ENCODE measurements around the gene PPHLN1.

The PPHLN1 gene, protein sequence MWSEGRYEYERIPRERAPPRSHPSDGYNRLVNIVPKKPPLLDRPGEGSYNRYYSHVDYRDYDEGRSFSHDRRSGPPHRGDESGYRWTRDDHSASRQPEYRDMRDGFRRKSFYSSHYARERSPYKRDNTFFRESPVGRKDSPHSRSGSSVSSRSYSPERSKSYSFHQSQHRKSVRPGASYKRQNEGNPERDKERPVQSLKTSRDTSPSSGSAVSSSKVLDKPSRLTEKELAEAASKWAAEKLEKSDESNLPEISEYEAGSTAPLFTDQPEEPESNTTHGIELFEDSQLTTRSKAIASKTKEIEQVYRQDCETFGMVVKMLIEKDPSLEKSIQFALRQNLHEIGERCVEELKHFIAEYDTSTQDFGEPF

GRCh38 chr12:42325653-42326474 is at the start of gene PPHLN1, which contains the start of gene ZCRB1:
Gene PPHLN1 (plus strand): TSS chr12:42326167. CDS start chr12:42335903, 9,736 bp downstream.
Gene ZCRB1 (minus strand): TSS chr12:42326094. CDS start chr12:42324102, 1,992 bp downstream.
- peak; percentile 87 to 88 for DNase-seq

DNA sequence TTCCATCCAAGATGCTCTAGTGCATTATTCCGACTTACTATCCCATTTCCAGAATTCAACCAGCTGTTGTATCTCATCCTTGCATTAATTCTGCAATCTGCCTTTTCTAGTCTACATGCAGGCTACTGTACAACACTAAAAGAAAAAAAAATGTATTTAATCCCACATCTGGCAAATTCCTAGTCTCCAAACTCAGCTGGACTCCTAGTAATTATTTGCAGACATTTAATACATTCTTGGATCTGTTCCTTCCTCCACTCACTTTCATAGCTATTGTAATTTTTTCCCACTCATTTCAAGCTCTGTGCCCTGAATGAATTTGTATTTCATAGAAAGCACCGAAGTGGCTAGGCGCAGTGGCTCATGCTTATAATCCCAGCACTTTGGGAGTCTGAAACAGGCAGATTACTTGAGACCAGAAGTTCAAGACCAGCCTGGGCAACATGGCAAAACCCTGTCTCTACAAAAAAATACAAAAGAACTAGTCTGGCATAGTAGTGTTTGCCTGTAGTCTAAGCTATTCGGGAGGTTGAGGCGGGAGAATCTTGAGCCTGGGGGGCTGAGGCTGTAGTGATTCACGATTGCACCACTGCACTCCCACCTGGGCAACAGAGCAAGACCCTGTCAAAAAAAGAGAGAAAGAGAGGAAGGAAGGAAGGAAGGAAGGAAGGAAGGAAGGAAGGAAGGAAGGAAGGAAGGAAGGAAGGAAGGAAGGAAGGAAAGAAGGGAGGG is 48.4 kb upstream of the PPHLN1 start:
- no peak for DNase-seq

GRCh38 chr12:42278128-42278510 is 47.8 kb upstream of the PPHLN1 start:
- DNase-seq = no peak

DNA sequence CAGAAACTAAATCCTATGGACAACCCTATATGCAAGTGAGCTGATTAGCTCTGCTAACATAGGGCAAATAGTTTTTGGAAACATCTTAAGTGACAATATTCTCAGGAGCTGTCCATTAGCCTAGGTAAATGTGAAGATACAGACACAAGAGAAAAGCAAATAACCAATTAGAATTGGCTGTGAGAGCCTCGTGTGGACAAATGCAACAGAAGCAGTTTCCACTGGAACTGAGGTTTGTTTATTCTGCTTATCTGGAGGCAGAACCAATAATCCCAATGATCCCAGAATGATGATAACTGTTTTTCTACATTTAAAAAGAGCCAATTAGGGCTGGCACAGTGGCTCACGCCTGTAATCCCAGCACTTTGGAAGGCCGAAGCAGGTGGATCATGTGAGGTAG is 44.7 kb upstream of the PPHLN1 start:
- no peak for DNase-seq

- no peak for DNase-seq
These were observed 44.1 kb upstream of the PPHLN1 start for GRCh38 chr12:42281844-42282243.

- DNase-seq = no peak
These were observed 43.7 kb upstream of the PPHLN1 start for GRCh38 chr12:42282294-42282693.

GRCh38 chr12:42283739-42284138 is 42.2 kb upstream of the PPHLN1 start:
- DNase-seq = peak; percentile 37 to 45

DNA sequence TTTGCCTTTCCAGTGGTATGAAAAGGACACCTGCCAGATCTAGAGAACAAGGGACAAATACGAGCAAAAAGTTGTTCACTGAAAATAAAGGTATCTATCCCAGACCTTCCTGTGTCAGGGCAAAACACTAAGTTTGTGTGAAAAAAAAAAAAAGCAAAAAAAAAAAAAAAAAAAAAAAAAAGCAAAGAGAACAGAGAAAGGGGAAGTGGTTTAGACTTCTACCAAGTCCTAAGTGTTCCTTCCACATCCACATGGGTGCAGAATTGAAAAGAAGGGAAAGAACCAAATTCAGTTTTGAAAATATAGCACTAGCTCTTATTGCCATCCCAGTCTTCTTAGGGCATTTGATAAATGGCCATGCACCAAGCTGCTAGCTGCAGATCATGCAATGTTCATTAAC is 41.8 kb upstream of the PPHLN1 start:
- peak; percentile 61 to 72 for DNase-seq

DNA sequence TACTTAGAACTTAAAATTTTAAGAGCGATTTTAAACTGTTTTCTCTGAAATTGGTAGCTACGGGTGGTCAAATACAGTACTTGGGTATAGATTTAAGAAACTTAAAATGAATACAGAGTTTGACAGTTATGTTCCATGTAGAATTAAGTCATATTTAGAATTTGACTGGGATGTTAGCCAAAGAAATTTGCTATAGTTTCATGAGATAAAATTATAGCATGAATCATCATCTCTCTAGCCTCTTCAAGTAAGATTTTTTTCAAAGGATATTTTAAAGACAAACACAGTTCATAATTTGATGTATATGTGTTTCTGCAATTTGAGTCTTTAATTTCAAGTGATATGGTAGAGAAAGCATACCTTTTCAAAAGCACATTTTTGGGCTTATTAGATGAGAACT is 41.1 kb upstream of the PPHLN1 start:
- no peak for DNase-seq

DNA sequence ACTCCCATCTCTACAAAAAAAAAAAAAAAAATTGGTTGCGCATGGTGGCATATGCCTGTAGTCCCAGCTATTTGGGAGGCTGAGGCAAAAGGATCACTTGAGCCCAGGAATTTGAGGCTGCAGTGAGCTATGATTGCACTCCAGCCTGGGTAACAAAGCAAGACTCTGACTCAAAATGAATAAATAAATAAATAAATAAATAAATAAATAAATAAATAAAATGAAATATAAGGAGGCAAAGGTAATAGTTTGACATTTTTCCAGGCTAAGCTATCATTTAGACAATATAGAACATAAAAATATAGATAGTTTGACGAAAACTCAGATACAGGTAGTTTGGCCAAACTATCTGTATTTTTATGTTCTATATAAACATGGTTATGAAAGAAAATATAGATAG is 40.5 kb upstream of the PPHLN1 start:
- DNase-seq = no peak

GRCh38 chr12:42286741-42287140 is 39.2 kb upstream of the PPHLN1 start:
- no peak for DNase-seq

GRCh38 chr12:42288544-42288943 is 37.4 kb upstream of the PPHLN1 start:
- no peak for DNase-seq

- no peak for DNase-seq
These were observed 34.3 kb upstream of the PPHLN1 start for GRCh38 chr12:42291680-42292079.

DNA sequence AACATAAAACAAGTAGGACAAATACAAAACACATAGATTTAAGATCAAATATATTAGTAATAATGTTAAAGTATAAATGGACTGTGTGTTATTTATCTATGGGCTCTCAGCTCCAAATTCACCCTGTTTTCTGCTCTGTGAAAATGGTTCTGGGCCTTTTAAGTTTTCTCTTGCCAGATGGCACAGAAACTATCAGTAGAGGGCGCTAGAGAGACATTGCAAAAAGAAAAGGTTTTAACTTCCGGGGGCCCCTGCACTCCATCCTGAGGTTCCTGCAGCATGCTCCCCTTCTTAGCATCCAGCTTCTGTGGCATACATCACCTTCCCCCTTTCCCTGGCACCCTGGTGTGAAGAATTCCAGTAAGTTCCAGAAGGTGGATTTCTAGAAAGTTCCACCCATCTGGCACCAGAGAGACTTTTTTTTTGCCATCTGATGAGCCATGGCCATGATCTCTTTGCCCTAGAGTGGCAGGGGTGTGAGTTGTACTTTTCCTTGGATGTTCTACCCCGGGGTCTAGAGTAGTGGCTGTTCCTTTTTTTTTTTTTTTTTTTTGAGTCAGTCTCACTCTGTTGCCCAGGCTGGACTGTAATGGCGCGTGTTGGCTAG is 29.4 kb upstream of the PPHLN1 start:
- DNase-seq = peak; percentile 66 to 73

- no peak for DNase-seq
These were observed 27.1 kb upstream of the PPHLN1 start for GRCh38 chr12:42298887-42299286.

DNA sequence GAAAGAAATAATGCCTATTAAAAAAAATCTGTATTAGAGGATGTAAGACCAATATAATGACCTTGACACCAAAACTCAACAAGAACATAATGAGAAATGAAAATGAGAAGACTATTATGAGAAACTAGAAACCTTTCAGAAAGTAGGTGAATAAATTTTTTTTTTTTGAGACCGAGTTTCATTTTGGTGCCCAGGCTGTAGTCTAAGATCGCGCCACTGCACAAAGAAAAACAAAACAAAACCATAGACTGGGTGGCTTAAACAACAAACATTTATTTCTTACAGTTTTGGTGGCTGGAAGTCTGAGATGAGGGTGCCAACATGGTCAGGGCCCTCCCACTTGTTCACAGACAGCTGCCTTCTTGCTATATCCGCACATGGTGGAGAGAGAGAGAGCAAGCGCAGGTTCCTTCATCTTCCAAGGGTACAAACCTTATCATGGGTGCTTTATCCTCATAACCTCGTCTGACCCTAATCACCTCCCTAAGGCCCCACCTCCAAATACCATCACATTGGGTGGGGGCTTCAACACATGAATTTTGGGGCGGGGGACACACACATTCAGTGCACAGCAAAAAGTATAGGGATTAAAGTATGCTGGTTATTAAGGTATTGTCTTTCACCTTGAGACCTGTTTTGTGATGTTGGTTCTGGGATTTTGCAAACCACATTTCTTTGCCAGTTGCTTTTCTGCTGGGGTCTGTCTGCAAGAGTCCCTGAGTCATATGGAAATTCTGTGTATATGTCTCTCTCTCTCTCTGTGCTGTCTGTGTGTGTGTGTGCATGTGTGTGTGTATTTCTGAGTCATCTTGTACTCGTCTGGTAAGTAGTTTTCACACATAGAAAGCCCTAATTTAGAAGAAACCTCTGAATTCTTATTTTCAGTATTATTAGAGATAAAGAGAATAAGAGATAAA is 26.3 kb upstream of the PPHLN1 start:
- DNase-seq = peak; percentile 35 to 51

GRCh38 chr12:42306297-42306696 is 19.7 kb upstream of the PPHLN1 start:
- no peak for DNase-seq

- no peak for DNase-seq
These were observed 17.6 kb upstream of the PPHLN1 start for GRCh38 chr12:42308390-42308789.

DNA sequence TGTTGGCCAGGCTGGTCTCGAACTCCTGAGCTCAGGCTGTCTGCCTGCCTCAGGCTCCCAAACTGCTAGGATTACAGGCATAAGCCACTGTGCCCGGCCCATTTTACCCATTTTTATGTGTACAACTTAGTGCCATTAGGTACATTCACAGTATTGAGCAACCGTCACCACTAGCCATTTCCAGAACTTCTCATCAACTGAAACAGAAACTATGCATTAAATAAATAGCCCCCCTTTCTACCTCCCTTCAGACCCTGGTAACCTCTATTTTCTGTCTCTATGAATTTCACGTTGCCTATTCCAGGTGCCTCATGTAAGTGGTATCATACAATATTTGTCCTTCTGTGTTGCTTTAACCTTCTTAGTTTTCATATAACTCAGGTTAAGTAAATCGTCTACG is 16.0 kb upstream of the PPHLN1 start:
- DNase-seq = no peak

DNA sequence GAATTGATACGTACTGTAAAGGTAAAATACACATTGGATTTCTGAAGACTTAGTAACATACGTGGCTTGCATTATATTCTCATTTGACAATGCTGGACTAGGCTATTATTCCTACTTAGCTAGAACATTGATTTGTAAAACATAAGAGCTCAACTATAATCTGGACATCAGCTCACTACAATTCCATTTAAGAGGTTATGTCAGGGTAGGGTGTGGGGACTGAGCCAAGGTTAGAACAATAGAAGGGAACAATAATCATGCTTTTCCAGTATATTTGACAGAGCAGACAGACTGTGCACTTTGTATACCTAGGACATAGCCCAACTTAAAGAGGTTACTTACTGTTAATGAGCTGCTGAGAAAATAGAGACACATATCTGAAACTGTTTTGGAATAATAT is 10.9 kb upstream of the PPHLN1 start:
- DNase-seq = no peak

DNA sequence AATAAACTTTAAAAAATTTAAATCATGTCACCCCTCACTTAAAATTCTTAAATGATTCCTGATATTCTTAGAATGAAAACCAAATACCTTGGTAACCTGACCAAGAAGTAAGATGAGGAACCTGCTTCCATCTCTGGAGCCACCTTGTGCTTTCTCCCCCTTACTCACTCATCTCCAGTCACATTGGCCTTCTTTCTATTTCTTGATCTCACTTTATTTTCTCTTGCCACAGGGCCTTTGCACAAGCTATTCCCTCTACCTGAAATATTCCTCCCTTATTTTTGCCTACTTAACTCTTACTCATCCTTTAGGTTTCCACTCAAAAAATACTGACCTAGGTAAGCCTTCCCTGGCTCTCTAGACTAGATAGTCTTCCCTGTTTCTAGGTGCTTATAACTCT is 5.2 kb upstream of the PPHLN1 start:
- no peak for DNase-seq

DNA sequence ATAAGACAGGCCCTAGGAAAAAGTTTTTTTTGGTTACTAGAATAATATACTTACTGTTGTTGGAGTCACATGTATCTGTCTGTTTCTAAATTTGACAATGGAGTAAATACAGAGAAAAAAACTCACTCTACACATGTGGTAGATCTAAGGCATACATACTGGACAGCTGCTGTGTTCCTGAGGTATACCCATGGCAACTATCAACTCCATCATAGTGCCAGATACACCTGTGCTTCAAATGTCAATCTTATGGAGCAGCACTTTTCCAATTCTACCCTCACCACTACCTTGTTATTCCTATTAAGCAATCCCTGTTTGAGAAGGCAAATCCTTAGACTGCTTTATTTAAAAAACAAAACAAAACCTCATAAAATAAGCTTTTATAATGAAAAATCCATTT is 3.4 kb upstream of the PPHLN1 start:
- DNase-seq = no peak
